GM18909 (cell line): ENCODE data around the gene PRKACA.

Experiments used
- ATAC-seq: cut with Tn5 transposase; IDR thresholded peaks from one replicate; pipeline ENCODE4 v1.9.1; 2021; ENCODE audit warnings: mild to moderate bottlenecking; ENCODE audit not compliant: unreplicated experiment, poor library complexity

Gene PRKACA

GRCh38 chr19:14117668-14118164 is at the start of gene PRKACA:
Gene PRKACA (minus strand): TSS chr19:14117762. CDS start chr19:14117547, 215 bp downstream.
- ATAC-seq = peak; percentile 82

GRCh38 chr19:14166999-14167575 is 49.5 kb upstream of the PRKACA start:
- no peak for ATAC-seq

- ATAC-seq = no peak
Observed at GRCh38 chr19:14165990-14166830, 48.6 kb upstream of the PRKACA start.

DNA sequence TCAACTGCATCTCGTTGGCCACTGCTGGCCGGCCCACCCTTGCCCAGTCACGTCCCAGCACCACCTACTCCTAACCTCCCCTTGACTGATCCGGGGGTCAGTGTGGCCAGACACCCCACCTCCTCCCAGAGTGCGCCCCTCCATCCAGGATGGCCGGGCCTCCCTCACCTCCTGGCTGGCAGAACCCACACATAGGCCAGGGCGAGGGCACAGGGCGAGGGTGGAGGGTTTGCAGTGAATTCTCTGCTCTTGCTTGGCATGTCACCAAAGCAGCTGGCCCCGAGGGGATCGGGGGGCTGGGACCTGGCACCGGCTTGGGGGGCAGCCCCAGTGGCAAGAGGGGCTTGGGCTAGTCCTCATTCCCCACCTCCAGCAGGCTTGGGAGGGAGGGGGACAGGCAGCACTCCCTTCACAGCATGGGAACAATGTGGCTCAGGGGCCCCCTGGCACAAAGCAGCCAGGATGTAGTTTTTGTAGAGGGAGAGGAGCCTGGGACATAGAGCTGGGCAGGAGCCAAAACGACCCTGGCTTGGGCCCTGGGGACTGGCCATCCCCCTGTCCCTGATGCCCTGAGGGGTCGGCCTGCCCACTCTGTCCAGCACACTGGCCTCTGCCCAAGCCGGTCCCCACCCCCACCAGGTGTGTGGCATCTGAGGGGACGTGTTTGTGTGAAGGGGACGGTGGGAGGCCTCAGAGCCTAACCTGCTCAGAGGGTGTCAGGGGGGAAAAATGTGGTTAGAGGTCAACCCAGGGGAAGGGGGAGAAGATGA is 47.3 kb upstream of the PRKACA start:
- no peak for ATAC-seq

GRCh38 chr19:14164082-14164481 is 46.5 kb upstream of the PRKACA start:
- no peak for ATAC-seq

DNA sequence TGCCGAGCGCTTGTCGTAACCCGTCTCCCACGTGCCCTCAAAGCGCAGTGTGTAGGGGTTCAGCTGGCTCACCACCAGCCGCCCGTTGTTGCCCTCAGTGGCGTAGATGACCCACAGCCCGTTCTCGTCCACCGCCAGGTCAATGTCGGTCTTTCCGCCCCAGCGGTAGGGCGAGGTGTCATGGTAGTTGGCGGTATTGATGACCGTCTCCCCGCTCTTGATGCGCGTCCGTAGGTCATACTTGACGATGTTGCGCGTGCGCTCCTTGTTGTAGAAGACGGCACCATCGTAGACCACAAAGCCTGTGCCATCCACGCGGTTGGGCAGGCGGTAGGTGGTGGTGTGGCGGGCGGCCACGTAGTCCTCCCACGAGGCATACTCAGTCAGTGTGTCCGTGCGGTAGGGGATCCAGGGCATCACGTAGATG is 45.3 kb upstream of the PRKACA start:
- ATAC-seq = no peak

- ATAC-seq = no peak
Observed at GRCh38 chr19:14161305-14161704, 43.7 kb upstream of the PRKACA start.

DNA sequence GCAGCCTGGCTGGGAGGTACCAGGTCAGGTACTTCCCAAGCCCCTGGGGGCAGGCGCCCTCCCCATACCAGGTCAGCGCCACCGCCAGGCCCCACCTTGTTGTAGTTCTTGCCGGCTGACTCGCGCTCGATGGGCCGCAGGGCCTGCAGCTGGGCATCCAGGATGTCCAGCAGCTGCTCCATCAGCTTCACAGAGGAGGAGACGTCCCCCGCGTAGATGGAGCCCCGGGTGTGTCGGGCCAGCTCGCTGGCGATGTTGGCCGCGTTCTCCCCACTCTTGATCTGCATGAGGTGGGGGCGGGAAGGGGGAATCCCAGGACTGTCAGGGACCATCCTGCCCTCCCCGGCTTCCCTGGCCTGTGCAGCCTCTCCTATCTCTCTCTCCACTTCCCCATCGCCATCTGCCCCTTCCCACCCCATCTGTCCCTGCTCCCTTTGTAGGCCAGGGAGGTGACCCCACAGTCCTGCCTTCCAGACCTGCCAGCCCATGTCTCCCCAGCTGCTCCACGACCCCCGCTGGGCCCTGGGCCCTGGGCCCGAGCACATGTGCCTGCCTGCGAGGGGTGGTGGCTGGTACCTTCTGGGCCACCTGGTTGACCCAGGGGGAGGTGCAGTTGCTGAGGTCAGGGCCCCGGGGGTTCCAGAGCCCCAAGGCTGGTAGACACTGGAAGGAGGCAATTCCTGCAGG is 42.6 kb upstream of the PRKACA start:
- ATAC-seq = no peak

- no peak for ATAC-seq
Observed at GRCh38 chr19:14159059-14159458, 41.5 kb upstream of the PRKACA start.

DNA sequence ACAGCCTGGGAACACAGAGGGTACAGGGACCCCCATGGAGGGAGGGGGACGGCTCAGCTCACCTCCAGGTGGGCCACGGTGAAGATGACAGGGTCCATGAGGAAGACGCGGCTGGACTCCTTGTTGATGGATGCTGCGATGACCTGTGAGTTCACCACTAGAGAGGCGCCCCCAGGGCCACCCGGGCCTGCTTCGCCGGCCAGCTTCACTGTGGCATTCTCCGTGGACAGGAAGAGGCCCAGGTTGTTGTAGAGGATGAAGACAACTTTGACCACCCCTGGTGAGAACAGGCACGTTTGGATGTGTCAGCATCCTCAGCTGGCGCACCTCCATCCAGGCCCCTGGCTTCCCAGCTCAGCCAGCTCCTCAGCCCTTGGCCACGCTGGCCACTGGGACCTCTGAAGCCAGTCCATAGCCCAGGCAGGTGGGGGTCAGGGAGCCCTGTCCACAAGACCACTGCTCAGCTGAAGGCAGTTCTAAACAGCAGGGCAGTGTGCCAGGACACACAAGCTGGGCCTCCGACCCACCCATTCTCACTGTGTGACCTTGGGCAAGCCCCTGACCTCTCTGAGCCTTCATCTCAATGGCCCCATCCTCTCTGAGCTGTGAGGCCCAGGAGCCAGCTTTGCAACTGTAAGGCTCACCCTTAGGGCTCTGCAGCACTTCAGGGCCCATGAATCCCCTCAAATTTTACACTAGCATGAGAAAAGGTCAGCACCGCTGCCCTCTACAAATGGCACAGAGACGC is 40.9 kb upstream of the PRKACA start:
- no peak for ATAC-seq

DNA sequence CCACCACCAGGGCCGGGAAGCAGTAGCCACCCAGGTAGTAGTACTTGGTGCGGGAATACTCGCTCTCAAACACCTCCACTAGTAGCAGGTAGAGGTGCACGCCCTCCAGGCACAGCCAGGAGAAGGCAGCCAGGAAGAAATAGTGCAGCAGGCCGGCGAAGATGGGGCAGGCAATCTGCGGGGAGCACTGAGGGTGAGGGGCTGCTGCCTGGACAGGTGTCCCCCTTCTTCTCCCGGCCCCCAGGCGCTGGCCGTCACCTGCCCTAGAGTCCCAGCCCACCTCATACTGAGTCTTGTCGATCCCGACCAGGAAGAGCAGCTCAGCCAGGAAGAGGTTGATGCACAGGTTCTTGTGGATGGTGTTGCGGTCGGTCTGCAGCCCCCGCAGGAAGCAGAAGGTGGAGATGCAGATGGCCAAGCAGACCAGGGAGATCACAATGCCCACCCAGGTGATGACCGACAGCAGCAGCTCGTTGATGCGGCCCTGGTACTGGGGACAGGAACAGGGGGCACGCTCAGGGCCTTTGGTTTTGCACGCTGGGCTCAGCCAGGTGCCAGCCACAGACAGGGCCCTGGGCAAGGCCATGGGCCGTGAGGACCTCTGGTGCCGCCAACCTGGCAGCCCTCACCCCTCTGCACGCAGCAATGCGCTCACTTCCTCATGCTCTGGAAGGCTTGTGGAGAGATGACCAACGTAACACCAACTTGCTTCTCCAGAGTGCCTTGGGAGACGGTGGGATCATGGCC is 39.6 kb upstream of the PRKACA start:
- ATAC-seq = no peak

DNA sequence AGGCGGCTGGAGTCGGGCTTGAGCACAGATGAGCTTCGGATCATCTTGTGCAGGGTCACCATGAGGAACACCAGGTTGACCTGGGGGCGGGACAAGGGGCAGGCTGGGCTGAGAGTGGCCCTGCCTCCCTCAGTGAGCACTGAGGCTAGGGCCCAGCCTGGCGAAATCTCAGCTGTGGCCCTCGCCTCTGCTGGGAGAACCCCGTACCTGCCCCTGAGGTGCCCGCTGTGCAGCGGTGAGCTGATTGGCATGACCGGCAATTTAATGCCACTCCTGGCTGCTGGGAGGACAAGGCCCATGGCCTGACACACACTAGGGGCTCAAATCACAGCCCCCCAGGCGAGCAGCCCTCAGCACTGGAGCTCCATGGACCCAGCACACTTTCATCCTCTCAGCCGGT is 38.6 kb upstream of the PRKACA start:
- no peak for ATAC-seq

GRCh38 chr19:14155371-14155770 is 37.8 kb upstream of the PRKACA start:
- no peak for ATAC-seq

GRCh38 chr19:14152713-14153112 is 35.2 kb upstream of the PRKACA start:
- no peak for ATAC-seq

DNA sequence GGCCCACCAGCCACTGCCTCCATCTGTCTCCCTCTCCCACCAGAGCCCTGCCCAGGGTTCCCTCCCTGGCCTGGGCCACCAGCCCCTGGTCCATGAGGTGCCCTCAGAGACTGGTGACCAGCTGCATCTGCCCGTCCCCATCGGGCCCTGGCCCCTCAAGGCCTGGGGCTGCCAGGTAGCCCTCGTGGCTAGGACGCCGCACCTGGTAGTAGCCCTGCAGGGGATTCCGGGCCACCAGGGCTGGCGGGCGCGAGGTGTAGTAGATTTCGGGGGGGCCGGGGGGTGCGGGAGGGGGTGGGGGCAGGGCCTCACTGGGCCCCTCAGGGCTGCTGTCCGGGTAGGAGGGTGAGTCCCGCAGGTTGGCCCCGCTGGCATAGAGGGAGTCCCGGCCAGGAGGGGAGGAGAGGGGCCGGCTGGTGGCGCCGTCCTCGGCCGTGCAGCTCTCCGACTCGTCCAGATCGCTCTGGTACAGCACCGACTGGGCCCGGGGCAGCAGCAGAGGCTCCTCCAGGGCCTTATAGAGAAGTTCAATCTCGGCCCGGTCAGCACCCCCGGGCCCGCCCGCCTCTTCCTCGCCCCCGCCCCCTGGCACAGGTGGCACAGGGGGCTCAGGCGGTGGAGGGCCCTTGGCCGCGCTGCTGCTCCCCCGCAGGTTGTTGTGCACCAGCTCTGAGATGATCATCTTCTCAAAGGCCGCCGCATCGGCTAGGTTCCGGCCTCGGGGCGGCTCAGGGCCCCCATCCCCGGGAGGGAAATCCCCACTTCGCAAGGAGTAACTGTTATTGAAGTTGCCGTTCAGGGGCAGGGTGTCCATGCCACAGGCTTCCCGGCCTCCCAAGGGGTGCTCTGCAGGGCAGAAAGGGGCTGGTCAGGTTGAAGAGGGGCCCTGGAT is 33.5 kb upstream of the PRKACA start:
- ATAC-seq = no peak

DNA sequence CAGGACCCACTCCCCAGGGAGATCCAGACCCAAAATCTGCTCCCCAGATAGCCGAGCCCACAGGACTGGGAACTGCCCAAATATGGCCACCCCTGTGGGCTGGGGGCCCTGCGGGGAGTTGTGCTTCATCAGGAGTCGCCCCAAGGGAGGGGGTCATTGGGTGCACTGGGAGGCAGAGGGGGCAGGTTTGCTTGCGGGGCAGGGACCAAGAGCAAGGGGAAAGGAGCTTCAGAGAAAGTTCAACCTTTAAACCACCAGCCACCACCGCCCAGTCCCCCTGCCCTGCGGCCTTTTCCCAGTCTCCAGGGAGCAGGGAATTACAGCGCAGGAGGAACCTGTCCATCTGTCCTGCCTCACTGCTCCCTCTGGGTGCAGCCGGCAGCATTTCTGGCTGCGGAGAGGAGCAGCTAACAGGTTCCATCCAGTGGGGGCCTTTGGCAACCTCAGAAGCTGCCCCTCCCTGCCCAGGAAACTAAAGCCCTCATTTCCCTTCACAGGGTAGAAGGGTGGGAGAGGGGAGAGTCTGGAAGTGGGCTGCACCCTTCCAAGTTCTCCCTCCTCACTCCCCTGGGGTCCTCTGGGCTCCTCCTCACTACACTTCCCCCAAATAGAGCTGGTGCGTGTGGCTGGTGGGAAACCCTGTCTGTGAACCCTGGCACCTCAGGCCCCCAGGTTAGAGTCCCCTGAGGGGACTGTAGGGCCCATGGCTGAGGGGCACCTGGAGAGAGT is 32.6 kb upstream of the PRKACA start:
- no peak for ATAC-seq

GRCh38 chr19:14149509-14149994 is 32.0 kb upstream of the PRKACA start:
- ATAC-seq = no peak
